Breast epithelium (tissue), 3 donors: ENCODE data around the gene MSN.

ENCODE experiments used
- CTCF ChIP-seq, 3 donors: fragments of 450-650 bp; IDR thresholded peaks; one replicate each; pipeline ENCODE4 v1.5.1; 2016 to 2017; ENCODE audit warnings: antibody characterized with exemption in 3 of 3, mild to moderate bottlenecking in 3 of 3, moderate library complexity in 3 of 3
- POLR2AphosphoS5 ChIP-seq, 3 donors: sonication (generic); formaldehyde crosslinking; IDR thresholded peaks; one replicate each; pipeline ENCODE4 v1.6.1; 2017; ENCODE audit warnings: antibody characterized with exemption in 3 of 3

GRCh38 chrX:65745992-65746391 lies 78.5 kb downstream of the MSN start:
- TF ChIP-seq CTCF (IDR thresholded peaks at IDR 0.05) (no peak), POLR2AphosphoS5 (IDR thresholded peaks at IDR 0.05) (no peak)
